HepG2 (cell line): ENCODE measurements around the gene CGREF1. TPM values are rescaled to one million over a fixed set of nuclear protein-coding genes. Genes with fewer than 3 reads are reported as not detected.

Experiments used
- ELF3 ChIP-seq: IDR thresholded peaks from 2 replicates; pipeline ENCODE4 v1.6.1; 2016; ENCODE audit warnings: missing genetic modification reagents, missing compliant biosample characterization
- GLMP ChIP-seq: sonication (generic); formaldehyde crosslinking; IDR thresholded peaks from 2 replicates; pipeline ENCODE4 v1.9.0; 2021; ENCODE audit warnings: missing genetic modification reagents, mild to moderate bottlenecking, borderline replicate concordance
- HOXA5 ChIP-seq: sonication (generic); formaldehyde crosslinking; IDR thresholded peaks from 2 replicates; pipeline ENCODE4 v1.4.0; 2020; ENCODE audit warnings: missing genetic modification reagents
- MXD4 ChIP-seq: IDR thresholded peaks from 2 replicates; pipeline ENCODE4 v1.6.1; 2016; ENCODE audit warnings: mild to moderate bottlenecking, missing biosample characterization, missing genetic modification reagents
- PLRG1 ChIP-seq: fragments of 450-650 bp; conservative IDR thresholded peaks from 2 replicates; pipeline ENCODE4 v1.6.1; 2016
- SCMH1 ChIP-seq: sonication (generic); formaldehyde crosslinking; IDR thresholded peaks from 2 replicates; pipeline ENCODE4 v1.9.0; 2021; ENCODE audit warnings: missing genetic modification reagents, mild to moderate bottlenecking, borderline replicate concordance
- UBTF ChIP-seq: sonication (generic); formaldehyde crosslinking; IDR thresholded peaks from 2 replicates; pipeline ENCODE4 v1.4.0; 2020; ENCODE audit warnings: mild to moderate bottlenecking, missing genetic modification reagents
- YY1 ChIP-seq: IDR thresholded peaks from 2 replicates; pipeline ENCODE4 v1.6.1; 2011; ENCODE audit warnings: low read length, low read depth, moderate library complexity, mild to moderate bottlenecking; ENCODE audit not compliant: insufficient read depth, insufficient replicate concordance
- ZNF225 ChIP-seq: sonication (generic); formaldehyde crosslinking; IDR thresholded peaks from 2 replicates; pipeline ENCODE4 v1.4.0; 2020; ENCODE audit warnings: mild to moderate bottlenecking, missing genetic modification reagents
- ZNF263 ChIP-seq: sonication (generic); formaldehyde crosslinking; IDR thresholded peaks from 2 replicates; pipeline ENCODE4 v1.4.0; 2020; ENCODE audit warnings: missing genetic modification reagents
- ZNF564 ChIP-seq: sonication (generic); formaldehyde crosslinking; IDR thresholded peaks from 2 replicates; pipeline ENCODE4 v1.8.1; 2023; ENCODE audit warnings: mild to moderate bottlenecking, missing genetic modification reagents
- ZNF780A ChIP-seq: sonication (generic); formaldehyde crosslinking; IDR thresholded peaks from 2 replicates; pipeline ENCODE4 v1.8.0; 2022; ENCODE audit warnings: mild to moderate bottlenecking, missing genetic modification reagents, moderate library complexity
- ZSCAN20 ChIP-seq: sonication (generic); formaldehyde crosslinking; IDR thresholded peaks from 2 replicates; pipeline ENCODE4 v1.4.0; 2020; ENCODE audit warnings: missing genetic modification reagents, mild to moderate bottlenecking, borderline replicate concordance
- ZSCAN21 ChIP-seq: sonication (generic); formaldehyde crosslinking; IDR thresholded peaks from 2 replicates; pipeline ENCODE4 v1.8.0; 2022; ENCODE audit warnings: mild to moderate bottlenecking, missing genetic modification reagents, moderate library complexity, borderline replicate concordance
- ZSCAN25 ChIP-seq: sonication (generic); formaldehyde crosslinking; IDR thresholded peaks from 2 replicates; pipeline ENCODE4 v1.8.0; 2022; ENCODE audit warnings: mild to moderate bottlenecking, missing genetic modification reagents
- polyA plus RNA-seq, 8 experiments: library from polyadenylated mRNA; depleted of rRNA in 3 of 8; stranded (reverse) in 7 of 8; unstranded in 1 of 8; fragments of >200 nt; fragmentation: Illumina TruSeq in 4 of 8; extraction: Trizol in 4 of 8; gene quantifications; 2 replicates each; pipeline versions ENCODE4 v1.2.1 to v1.2.3, GENCODE V29; 2011 to 2016; ENCODE audit warnings: low read depth in 4 of 8, missing spikeins in 1 of 8, mixed read lengths in 1 of 8; ENCODE audit not compliant: insufficient read depth in 1 of 8
- total RNA-seq, 5 experiments: library from RNA; depleted of rRNA; stranded (reverse); fragments of >200 nt; fragmentation: Illumina TruSeq; extraction: Trizol; gene quantifications; 2 replicates each; pipeline ENCODE4 v1.2.3, GENCODE V29; 2016; ENCODE audit warnings: low read depth in 1 of 5
- TF ChIP-seq, protein P1 (sequence below): sonication (generic); formaldehyde crosslinking; IDR thresholded peaks from 2 replicates; pipeline ENCODE4 v1.4.0; 2020; ENCODE audit warnings: missing genetic modification reagents, low read depth, mild to moderate bottlenecking, borderline replicate concordance
- TF ChIP-seq, protein P2 (sequence below): sonication (generic); formaldehyde crosslinking; IDR thresholded peaks from 2 replicates; pipeline ENCODE4; 2020; ENCODE audit warnings: missing genetic modification reagents, mild to moderate bottlenecking, borderline replicate concordance
- TF ChIP-seq, protein P3 (sequence below): sonication (generic); formaldehyde crosslinking; IDR thresholded peaks from 2 replicates; pipeline ENCODE4 v1.8.0; 2022; ENCODE audit warnings: missing genetic modification reagents, mild to moderate bottlenecking, inconsistent platforms, borderline replicate concordance

The CGREF1 gene
- total and polyA plus RNA-seq, 2 of the 13 experiments (the other 11 are each of a cell fraction or from before 2014, with no cell fraction given) = 13.9 to 23.4 TPM

- TF ChIP-seq, protein P1, sequence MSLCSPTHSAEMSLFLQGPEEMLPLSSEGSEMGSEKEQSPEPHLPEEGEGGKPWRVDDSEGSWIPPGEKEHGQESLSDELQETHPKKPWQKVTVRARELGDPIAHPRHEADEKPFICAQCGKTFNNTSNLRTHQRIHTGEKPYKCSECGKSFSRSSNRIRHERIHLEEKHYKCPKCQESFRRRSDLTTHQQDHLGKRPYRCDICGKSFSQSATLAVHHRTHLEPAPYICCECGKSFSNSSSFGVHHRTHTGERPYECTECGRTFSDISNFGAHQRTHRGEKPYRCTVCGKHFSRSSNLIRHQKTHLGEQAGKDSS (CRISPR knock-in tag) = peak; percentile 29; the same call in 1 of the 2 replicates
- TF ChIP-seq YY1 = peak; percentile 48
- TF ChIP-seq HOXA5 (CRISPR knock-in tag) = 0 out of 2 replicates have a peak, but pooled peaks have one; percentile 26
- TF ChIP-seq, protein P2, sequence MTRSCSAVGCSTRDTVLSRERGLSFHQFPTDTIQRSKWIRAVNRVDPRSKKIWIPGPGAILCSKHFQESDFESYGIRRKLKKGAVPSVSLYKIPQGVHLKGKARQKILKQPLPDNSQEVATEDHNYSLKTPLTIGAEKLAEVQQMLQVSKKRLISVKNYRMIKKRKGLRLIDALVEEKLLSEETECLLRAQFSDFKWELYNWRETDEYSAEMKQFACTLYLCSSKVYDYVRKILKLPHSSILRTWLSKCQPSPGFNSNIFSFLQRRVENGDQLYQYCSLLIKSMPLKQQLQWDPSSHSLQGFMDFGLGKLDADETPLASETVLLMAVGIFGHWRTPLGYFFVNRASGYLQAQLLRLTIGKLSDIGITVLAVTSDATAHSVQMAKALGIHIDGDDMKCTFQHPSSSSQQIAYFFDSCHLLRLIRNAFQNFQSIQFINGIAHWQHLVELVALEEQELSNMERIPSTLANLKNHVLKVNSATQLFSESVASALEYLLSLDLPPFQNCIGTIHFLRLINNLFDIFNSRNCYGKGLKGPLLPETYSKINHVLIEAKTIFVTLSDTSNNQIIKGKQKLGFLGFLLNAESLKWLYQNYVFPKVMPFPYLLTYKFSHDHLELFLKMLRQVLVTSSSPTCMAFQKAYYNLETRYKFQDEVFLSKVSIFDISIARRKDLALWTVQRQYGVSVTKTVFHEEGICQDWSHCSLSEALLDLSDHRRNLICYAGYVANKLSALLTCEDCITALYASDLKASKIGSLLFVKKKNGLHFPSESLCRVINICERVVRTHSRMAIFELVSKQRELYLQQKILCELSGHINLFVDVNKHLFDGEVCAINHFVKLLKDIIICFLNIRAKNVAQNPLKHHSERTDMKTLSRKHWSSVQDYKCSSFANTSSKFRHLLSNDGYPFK (CRISPR knock-in tag) = peak; percentile 37; the same call in 1 of the 2 replicates
- TF ChIP-seq, protein P3, sequence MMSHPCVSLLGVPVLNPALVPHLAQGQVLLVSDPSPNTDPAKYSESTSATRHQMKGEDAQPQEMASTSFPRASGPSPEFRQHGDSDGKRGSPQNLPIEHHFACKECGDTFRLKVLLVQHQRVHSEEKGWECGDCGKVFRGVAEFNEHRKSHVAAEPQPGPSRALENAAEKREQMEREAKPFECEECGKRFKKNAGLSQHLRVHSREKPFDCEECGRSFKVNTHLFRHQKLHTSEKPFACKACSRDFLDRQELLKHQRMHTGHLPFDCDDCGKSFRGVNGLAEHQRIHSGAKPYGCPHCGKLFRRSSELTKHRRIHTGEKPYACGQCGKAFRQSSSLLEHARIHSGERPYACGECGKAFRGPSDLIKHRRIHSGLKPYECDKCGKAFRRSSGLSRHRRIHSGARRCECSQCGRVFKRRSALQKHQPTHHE (CRISPR knock-in tag) = no peak
- 0 out of 2 replicates have a peak, but pooled peaks have one; percentile 22 for TF ChIP-seq MXD4 (CRISPR knock-in tag)
- no peak for TF ChIP-seq GLMP (CRISPR knock-in tag)
- 0 out of 2 replicates have a peak, but pooled peaks have one; percentile 31 for TF ChIP-seq ZNF263 (CRISPR knock-in tag)
- TF ChIP-seq ZNF780A (CRISPR knock-in tag) = no peak
- TF ChIP-seq ELF3 = peak; percentile 54
- TF ChIP-seq ZNF225 (CRISPR knock-in tag) = 0 out of 2 replicates have a peak, but pooled peaks have one; percentile 23
- no peak for TF ChIP-seq ZSCAN21 (CRISPR knock-in tag)
- no peak for TF ChIP-seq SCMH1 (CRISPR knock-in tag)
- TF ChIP-seq PLRG1 = no peak
- no peak for TF ChIP-seq ZNF564 (CRISPR knock-in tag)
- TF ChIP-seq ZSCAN20 (CRISPR knock-in tag) = no peak
- TF ChIP-seq UBTF = peak; percentile 38; the same call in 1 of the 2 replicates
- no peak for TF ChIP-seq ZSCAN25 (CRISPR knock-in tag)
Measured at GRCh38 chr2:27152102-27152795, 33.3 kb upstream of the CGREF1 start (continued).
